IPS DF 6.9 (cell line): ENCODE results near the gene BTRC.

Source experiments
- DNase-seq: peaks from one replicate; pipeline ENCODE4 v3.0.0-alpha.2; 2013; ENCODE audit warnings: low read depth, low spot score
- H3K27ac ChIP-seq: one replicate; pipeline ENCODE4 v1.5.1; 2013; ENCODE audit warnings: low read length, control low read depth
- H3K27me3 ChIP-seq: 2 replicates; pipeline ENCODE4 v1.6.1; 2013; ENCODE audit warnings: mild to moderate bottlenecking, low read length; ENCODE audit not compliant: control insufficient read depth, insufficient read depth
- H3K36me3 ChIP-seq: 2 replicates; pipeline ENCODE4 v1.6.1; 2013; ENCODE audit warnings: low read length; ENCODE audit not compliant: control insufficient read depth, insufficient read depth
- H3K4me1 ChIP-seq: 2 replicates; pipeline ENCODE4 v1.6.1; 2013; ENCODE audit warnings: low read length; ENCODE audit not compliant: control insufficient read depth, insufficient read depth
- H3K4me3 ChIP-seq: 2 replicates; pipeline ENCODE4 v1.5.1; 2013; ENCODE audit warnings: mild to moderate bottlenecking, low read length
- H3K9me3 ChIP-seq: 2 replicates; pipeline ENCODE4 v1.6.1; 2013; ENCODE audit warnings: low read length, inconsistent platforms; ENCODE audit not compliant: control insufficient read depth, insufficient read depth
- WGBS: extraction: QIAGEN DNeasy Blood & Tissue Kit; methylation state at CpG from one replicate; pipeline ENCODE4 v1.1.7; 2013; ENCODE audit warnings: mixed read lengths, missing lambda C conversion rate; ENCODE audit not compliant: insufficient read length, insufficient coverage; 5-methylcytosine and 5-hydroxymethylcytosine counted together

Gene BTRC

GRCh38 chr10:101442456-101442800 lies 88.5 kb downstream of the BTRC start:
- Histone ChIP-seq H3K4me1 (no peaks in the 10 kb centered on the region), H3K9me3 (no peaks in the 10 kb centered on the region), H3K36me3 (no peaks in the 10 kb centered on the region), H3K27ac (no peak overlapping the region), H3K4me3 (no peak overlapping the region), H3K27me3 (no peaks in the 10 kb centered on the region)
- DNase-seq = no peak
- no CpG with 5 or more reads among the region's 3 CpGs for whole genome bisulfite sequencing

- WGBS = no CpG with 5 or more reads among the region's 2 CpGs
- Histone ChIP-seq H3K36me3 (no peaks in the 10 kb centered on the region), H3K27me3 (no peaks in the 10 kb centered on the region), H3K4me3 (no peak overlapping the region), H3K27ac (no peak overlapping the region), H3K9me3 (no peaks in the 10 kb centered on the region), H3K4me1 (no peaks in the 10 kb centered on the region)
- DNase-seq = no peak
These were observed 90.3 kb downstream of the BTRC start for GRCh38 chr10:101444058-101444898.

GRCh38 chr10:101446071-101446470 lies 92.1 kb downstream of the BTRC start:
- no peak for DNase-seq
- H3K4me1 ChIP-seq = no peaks in the 10 kb centered on the region

GRCh38 chr10:101446947-101447346 lies 93.0 kb downstream of the BTRC start:
- no peak overlapping the region for H3K27ac ChIP-seq
- WGBS = no CpG with 5 or more reads among the region's 7 CpGs
- no peak overlapping the region for H3K4me3 ChIP-seq
- H3K9me3 ChIP-seq = no peaks in the 10 kb centered on the region
- H3K36me3 ChIP-seq = no peaks in the 10 kb centered on the region
- no peaks in the 10 kb centered on the region for H3K4me1 ChIP-seq
- DNase-seq = no peak
- no peaks in the 10 kb centered on the region for H3K27me3 ChIP-seq

More at GRCh38 chr10:101446071-101446470, 92.1 kb downstream of the BTRC start:
- WGBS = no CpG with 5 or more reads among the region's 2 CpGs
- Histone ChIP-seq H3K9me3 (no peaks in the 10 kb centered on the region), H3K27ac (no peak overlapping the region), H3K4me3 (no peak overlapping the region), H3K36me3 (no peaks in the 10 kb centered on the region), H3K27me3 (no peaks in the 10 kb centered on the region)

GRCh38 chr10:101447477-101447876 lies 93.5 kb downstream of the BTRC start:
- no peak overlapping the region for H3K27ac ChIP-seq
- no peaks in the 10 kb centered on the region for H3K4me1 ChIP-seq
- no peaks in the 10 kb centered on the region for H3K36me3 ChIP-seq
- DNase-seq = no peak
- H3K27me3 ChIP-seq = no peaks in the 10 kb centered on the region
- whole genome bisulfite sequencing = no CpG with 5 or more reads among the region's 2 CpGs
- H3K4me3 ChIP-seq = no peak overlapping the region
- no peaks in the 10 kb centered on the region for H3K9me3 ChIP-seq

GRCh38 chr10:101450277-101451080 lies 96.5 kb downstream of the BTRC start:
- Histone ChIP-seq H3K9me3 (no peaks in the 10 kb centered on the region), H3K27me3 (no peaks in the 10 kb centered on the region), H3K27ac (no peak overlapping the region), H3K36me3 (no peaks in the 10 kb centered on the region), H3K4me3 (no peak overlapping the region), H3K4me1 (no peaks in the 10 kb centered on the region)
- no peak for DNase-seq
- WGBS = no CpG with 5 or more reads among the region's 6 CpGs

- Histone ChIP-seq H3K4me1 (no peaks in the 10 kb centered on the region), H3K9me3 (no peaks in the 10 kb centered on the region), H3K36me3 (no peaks in the 10 kb centered on the region), H3K27me3 (no peaks in the 10 kb centered on the region), H3K27ac (no peak overlapping the region), H3K4me3 (no peak overlapping the region)
- WGBS = no CpG with 5 or more reads among the region's 1 CpG
- DNase-seq = no peak
These were observed 97.3 kb downstream of the BTRC start for GRCh38 chr10:101451261-101451660.

GRCh38 chr10:101451667-101452069 lies 97.7 kb downstream of the BTRC start:
- no CpG with 5 or more reads among the region's 8 CpGs for WGBS
- H3K27me3 ChIP-seq = no peaks in the 10 kb centered on the region

GRCh38 chr10:101452176-101452575 lies 98.2 kb downstream of the BTRC start:
- Histone ChIP-seq H3K4me3 (no peak overlapping the region), H3K4me1 (no peaks in the 10 kb centered on the region), H3K36me3 (no peaks in the 10 kb centered on the region), H3K27ac (no peak overlapping the region), H3K27me3 (no peaks in the 10 kb centered on the region), H3K9me3 (no peaks in the 10 kb centered on the region)
- DNase-seq = no peak
- no CpG with 5 or more reads among the region's 1 CpG for WGBS

More at GRCh38 chr10:101451667-101452069, 97.7 kb downstream of the BTRC start:
- Histone ChIP-seq H3K4me1 (no peaks in the 10 kb centered on the region), H3K4me3 (no peak overlapping the region), H3K9me3 (no peaks in the 10 kb centered on the region), H3K27ac (no peak overlapping the region), H3K36me3 (no peaks in the 10 kb centered on the region)
- DNase-seq = no peak

GRCh38 chr10:101452593-101452992 lies 98.6 kb downstream of the BTRC start:
- Histone ChIP-seq H3K9me3 (no peaks in the 10 kb centered on the region), H3K36me3 (no peaks in the 10 kb centered on the region), H3K4me1 (no peaks in the 10 kb centered on the region), H3K27ac (no peak overlapping the region), H3K27me3 (no peaks in the 10 kb centered on the region), H3K4me3 (no peak overlapping the region)
- no peak for DNase-seq
- WGBS = no CpG with 5 or more reads among the region's 1 CpG
